Activated naive CD4-positive, alpha-beta T cell (primary cell): ENCODE data around the gene MLN.

Experiments
- DNase-seq, 4 experiments: peaks; one replicate each; lab custom pipeline; 2025; lab: John Stamatoyannopoulos, UW

The MLN gene

GRCh38 chr6:33752646-33753015, 51.2 kb downstream of the MLN start:
- no peak for DNase-seq

- DNase-seq, result no peak
Measured at GRCh38 chr6:33751771-33752645, 51.8 kb downstream of the MLN start.

- DNase-seq, result no peak
Measured at GRCh38 chr6:33750244-33750991, 53.4 kb downstream of the MLN start.

GRCh38 chr6:33749401-33749800, 54.4 kb downstream of the MLN start:
- DNase-seq, result no peak

- no peak for DNase-seq
Measured at GRCh38 chr6:33748841-33749240, 55.0 kb downstream of the MLN start.

- no peak for DNase-seq
Measured at GRCh38 chr6:33747823-33748222, 56.0 kb downstream of the MLN start.

- DNase-seq, result no peak
Measured at GRCh38 chr6:33746651-33747100, 57.1 kb downstream of the MLN start, which contains the start of gene IP6K3. Gene IP6K3 (minus strand): TSS chr6:33746905. CDS start chr6:33735476, 11,429 bp downstream.

GRCh38 chr6:33746036-33746600, 57.7 kb downstream of the MLN start:
- no peak for DNase-seq

- no peak for DNase-seq
Measured at GRCh38 chr6:33745548-33745947, 58.3 kb downstream of the MLN start.

- DNase-seq, result no peak
Measured at GRCh38 chr6:33744895-33745546, 58.8 kb downstream of the MLN start.
